ENCODE measurements around the gene ICA1L. TPM values are rescaled to one million over a fixed set of nuclear protein-coding genes. Genes with fewer than 3 reads are reported as not detected.

The ICA1L gene
- total and polyA plus RNA-seq, 2 of the 13 experiments (the other 11 are each of a cell fraction or from before 2014, with no cell fraction given) = 1.5 to 2.4 TPM

GRCh38 chr2:202871300-202872141 lies at the start of gene ICA1L (continued):
- TF ChIP-seq, protein P1, sequence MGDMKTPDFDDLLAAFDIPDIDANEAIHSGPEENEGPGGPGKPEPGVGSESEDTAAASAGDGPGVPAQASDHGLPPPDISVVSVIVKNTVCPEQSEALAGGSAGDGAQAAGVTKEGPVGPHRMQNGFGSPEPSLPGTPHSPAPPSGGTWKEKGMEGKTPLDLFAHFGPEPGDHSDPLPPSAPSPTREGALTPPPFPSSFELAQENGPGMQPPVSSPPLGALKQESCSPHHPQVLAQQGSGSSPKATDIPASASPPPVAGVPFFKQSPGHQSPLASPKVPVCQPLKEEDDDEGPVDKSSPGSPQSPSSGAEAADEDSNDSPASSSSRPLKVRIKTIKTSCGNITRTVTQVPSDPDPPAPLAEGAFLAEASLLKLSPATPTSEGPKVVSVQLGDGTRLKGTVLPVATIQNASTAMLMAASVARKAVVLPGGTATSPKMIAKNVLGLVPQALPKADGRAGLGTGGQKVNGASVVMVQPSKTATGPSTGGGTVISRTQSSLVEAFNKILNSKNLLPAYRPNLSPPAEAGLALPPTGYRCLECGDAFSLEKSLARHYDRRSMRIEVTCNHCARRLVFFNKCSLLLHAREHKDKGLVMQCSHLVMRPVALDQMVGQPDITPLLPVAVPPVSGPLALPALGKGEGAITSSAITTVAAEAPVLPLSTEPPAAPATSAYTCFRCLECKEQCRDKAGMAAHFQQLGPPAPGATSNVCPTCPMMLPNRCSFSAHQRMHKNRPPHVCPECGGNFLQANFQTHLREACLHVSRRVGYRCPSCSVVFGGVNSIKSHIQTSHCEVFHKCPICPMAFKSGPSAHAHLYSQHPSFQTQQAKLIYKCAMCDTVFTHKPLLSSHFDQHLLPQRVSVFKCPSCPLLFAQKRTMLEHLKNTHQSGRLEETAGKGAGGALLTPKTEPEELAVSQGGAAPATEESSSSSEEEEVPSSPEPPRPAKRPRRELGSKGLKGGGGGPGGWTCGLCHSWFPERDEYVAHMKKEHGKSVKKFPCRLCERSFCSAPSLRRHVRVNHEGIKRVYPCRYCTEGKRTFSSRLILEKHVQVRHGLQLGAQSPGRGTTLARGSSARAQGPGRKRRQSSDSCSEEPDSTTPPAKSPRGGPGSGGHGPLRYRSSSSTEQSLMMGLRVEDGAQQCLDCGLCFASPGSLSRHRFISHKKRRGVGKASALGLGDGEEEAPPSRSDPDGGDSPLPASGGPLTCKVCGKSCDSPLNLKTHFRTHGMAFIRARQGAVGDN (CRISPR knock-in tag; IDR thresholded peaks at IDR 0.05) = peak; percentile 87
- TF ChIP-seq BORCS8-MEF2B (CRISPR knock-in tag; IDR thresholded peaks at IDR 0.05) (peak; percentile 92), ZNF746 (CRISPR knock-in tag; IDR thresholded peaks at IDR 0.05) (no peak), ZFX (CRISPR knock-in tag; IDR thresholded peaks at IDR 0.05; ENCODE audit: low read depth) (peak; percentile 91), MYC (CRISPR knock-in tag; IDR thresholded peaks at IDR 0.05; ENCODE audit: borderline replicate concordance) (0 out of 2 replicates have a peak, but pooled peaks have one; percentile 45), ZNF30 (CRISPR knock-in tag; IDR thresholded peaks at IDR 0.05) (peak; percentile 75; the same call in 1 of the 2 replicates), FOXA1 (IDR thresholded peaks at IDR 0.05) (no peak), FOXA1 (CRISPR knock-in tag; IDR thresholded peaks at IDR 0.05) (no peak), NFIB (CRISPR knock-in tag; IDR thresholded peaks at IDR 0.05; ENCODE audit: borderline replicate concordance) (no peak), SRY (CRISPR knock-in tag; IDR thresholded peaks at IDR 0.05) (no peak; the same call in 1 of the 2 replicates), ZNF598 (CRISPR knock-in tag; IDR thresholded peaks at IDR 0.05; ENCODE audit: borderline replicate concordance) (peak; percentile 43; the same call in 1 of the 2 replicates), ZNF431 (CRISPR knock-in tag; IDR thresholded peaks at IDR 0.05; ENCODE audit: borderline replicate concordance, low read depth) (no peak), ZNF772 (CRISPR knock-in tag; IDR thresholded peaks at IDR 0.05) (peak; percentile 62; the same call in 1 of the 2 replicates), MATR3 (CRISPR knock-in tag; IDR thresholded peaks at IDR 0.05) (no peak), NONO (IDR thresholded peaks at IDR 0.05) (no peak), NONO (CRISPR knock-in tag; conservative IDR thresholded peaks at IDR 0.05) (peak; percentile 84), ZNF7 (CRISPR knock-in tag; IDR thresholded peaks at IDR 0.05) (no peak), ZNF773 (CRISPR knock-in tag; IDR thresholded peaks at IDR 0.05; ENCODE audit: borderline replicate concordance) (no peak), SAP130 (CRISPR knock-in tag; IDR thresholded peaks at IDR 0.05; ENCODE audit: low read depth) (peak; percentile 79)
- TF ChIP-seq, protein P2, sequence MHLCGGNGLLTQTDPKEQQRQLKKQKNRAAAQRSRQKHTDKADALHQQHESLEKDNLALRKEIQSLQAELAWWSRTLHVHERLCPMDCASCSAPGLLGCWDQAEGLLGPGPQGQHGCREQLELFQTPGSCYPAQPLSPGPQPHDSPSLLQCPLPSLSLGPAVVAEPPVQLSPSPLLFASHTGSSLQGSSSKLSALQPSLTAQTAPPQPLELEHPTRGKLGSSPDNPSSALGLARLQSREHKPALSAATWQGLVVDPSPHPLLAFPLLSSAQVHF (CRISPR knock-in tag; IDR thresholded peaks at IDR 0.05) = peak; percentile 66; the same call in 1 of the 2 replicates
- TF ChIP-seq, protein P3, sequence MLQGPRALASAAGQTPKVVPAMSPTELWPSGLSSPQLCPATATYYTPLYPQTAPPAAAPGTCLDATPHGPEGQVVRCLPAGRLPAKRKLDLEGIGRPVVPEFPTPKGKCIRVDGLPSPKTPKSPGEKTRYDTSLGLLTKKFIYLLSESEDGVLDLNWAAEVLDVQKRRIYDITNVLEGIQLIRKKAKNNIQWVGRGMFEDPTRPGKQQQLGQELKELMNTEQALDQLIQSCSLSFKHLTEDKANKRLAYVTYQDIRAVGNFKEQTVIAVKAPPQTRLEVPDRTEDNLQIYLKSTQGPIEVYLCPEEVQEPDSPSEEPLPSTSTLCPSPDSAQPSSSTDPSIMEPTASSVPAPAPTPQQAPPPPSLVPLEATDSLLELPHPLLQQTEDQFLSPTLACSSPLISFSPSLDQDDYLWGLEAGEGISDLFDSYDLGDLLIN (CRISPR knock-in tag; IDR thresholded peaks at IDR 0.05; ENCODE audit: borderline replicate concordance) = peak; percentile 67; the same call in 1 of the 2 replicates

All from HepG2 (cell line).